NCI-H2107 (cell line): ENCODE data around the gene CNKSR2.

ENCODE experiments used
- DNase-seq: peaks from one replicate; lab custom pipeline; 2025; lab: John Stamatoyannopoulos, UW

Gene CNKSR2

GRCh38 chrX:21674430-21675186 lies 300.4 kb downstream of the CNKSR2 start:
- no peak for DNase-seq

- DNase-seq: no peak
These were observed 301.7 kb downstream of the CNKSR2 start for GRCh38 chrX:21675931-21676330.

GRCh38 chrX:21678048-21678612 lies 303.9 kb downstream of the CNKSR2 start:
- no peak for DNase-seq

- DNase-seq: no peak
These were observed 309.7 kb downstream of the CNKSR2 start for GRCh38 chrX:21683941-21684340.

- DNase-seq: no peak
These were observed 317.3 kb downstream of the CNKSR2 start for GRCh38 chrX:21691512-21692018.

GRCh38 chrX:21698272-21698671 lies 324.1 kb downstream of the CNKSR2 start:
- no peak for DNase-seq

GRCh38 chrX:21699136-21699535 lies 324.9 kb downstream of the CNKSR2 start:
- no peak for DNase-seq

GRCh38 chrX:21700275-21700674 lies 326.1 kb downstream of the CNKSR2 start:
- DNase-seq: no peak

GRCh38 chrX:21700967-21701366 lies 326.7 kb downstream of the CNKSR2 start:
- DNase-seq: no peak

- DNase-seq: no peak
These were observed 328.5 kb downstream of the CNKSR2 start for GRCh38 chrX:21702725-21703124.
